Loucy (cell line): Measurements from ENCODE around the gene HIRA.

Experiments
- H2AFZ ChIP-seq: fragments of 200-600 bp; sonication (generic); 2 replicates; pipeline ENCODE4 v1.6.0; 2016; ENCODE audit warnings: antibody characterized with exemption, mild to moderate bottlenecking, low read length, moderate library complexity
- H3F3A ChIP-seq: fragments of 200-600 bp; 2 replicates; pipeline ENCODE4 v1.6.0; 2016; ENCODE audit warnings: antibody characterized with exemption, low read depth, mild to moderate bottlenecking
- H3K27me3 ChIP-seq: fragments of 200-600 bp; sonication (generic); 2 replicates; pipeline ENCODE4 v1.6.1; 2014; ENCODE audit warnings: low read length, mild to moderate bottlenecking; ENCODE audit not compliant: insufficient read depth, poor library complexity, severe bottlenecking
- H3K36me3 ChIP-seq: fragments of 200-600 bp; sonication (generic); 2 replicates; pipeline ENCODE4 v1.6.1; 2016; ENCODE audit warnings: low read length; ENCODE audit not compliant: insufficient read depth
- H3K4me1 ChIP-seq: fragments of 200-600 bp; sonication (generic); 2 replicates; pipeline ENCODE4 v1.5.1; 2014; ENCODE audit warnings: low read length, mild to moderate bottlenecking; ENCODE audit not compliant: insufficient read depth, poor library complexity, severe bottlenecking
- H3K4me2 ChIP-seq: fragments of 200-600 bp; sonication (generic); 2 replicates; pipeline ENCODE4 v1.6.0; 2014; ENCODE audit warnings: antibody characterized with exemption, low read length, low read depth, mild to moderate bottlenecking; ENCODE audit not compliant: poor library complexity, severe bottlenecking
- H3K4me3 ChIP-seq: fragments of 200-600 bp; sonication (generic); 2 replicates; pipeline ENCODE4 v1.5.1; 2014; ENCODE audit warnings: low read length, mild to moderate bottlenecking, mixed read lengths; ENCODE audit not compliant: poor library complexity, severe bottlenecking
- H3K79me2 ChIP-seq: fragments of 200-600 bp; sonication (generic); 2 replicates; pipeline ENCODE4 v1.6.1; 2014; ENCODE audit warnings: low read length; ENCODE audit not compliant: insufficient read depth
- H3K9ac ChIP-seq: fragments of 200-600 bp; sonication (generic); 2 replicates; pipeline ENCODE4 v1.6.0; 2014; ENCODE audit warnings: mild to moderate bottlenecking, low read depth, low read length, moderate library complexity; ENCODE audit not compliant: poor library complexity, severe bottlenecking
- H3K9me2 ChIP-seq: fragments of 200-600 bp; sonication (generic); replicated peaks from 2 replicates; pipeline ENCODE4 v1.6.1; 2016; ENCODE audit warnings: low read depth, low read length, mixed read lengths
- H3K9me3 ChIP-seq: fragments of 200-600 bp; sonication (generic); 2 replicates; pipeline ENCODE4 v1.6.1; 2014; ENCODE audit warnings: mild to moderate bottlenecking, antibody characterized with exemption, low read length, low read depth; ENCODE audit not compliant: insufficient read depth
- H4K20me1 ChIP-seq: fragments of 200-600 bp; sonication (generic); 2 replicates; pipeline ENCODE4 v1.6.0; 2014; ENCODE audit warnings: antibody characterized with exemption, low read length, mild to moderate bottlenecking; ENCODE audit not compliant: insufficient read depth, poor library complexity, severe bottlenecking
- CTCF ChIP-seq: fragments of 200-600 bp; sonication (generic); conservative IDR thresholded peaks from 2 replicates; pipeline ENCODE4 v1.5.1; 2014; ENCODE audit warnings: mild to moderate bottlenecking, antibody characterized with exemption, low read length
- EZH2phosphoT487 ChIP-seq: fragments of 200-600 bp; IDR thresholded peaks from 2 replicates; pipeline ENCODE4 v1.6.1; 2018; ENCODE audit warnings: antibody characterized with exemption, mild to moderate bottlenecking, moderate library complexity, borderline replicate concordance

The HIRA gene

GRCh38 chr22:19448739-19449421 is 17.3 kb upstream of the HIRA start:
- Histone ChIP-seq H2AFZ (no peak overlapping the region), H3K9me3 (no peaks in the 10 kb centered on the region), H3K9ac (peak overlapping the region; percentile 83), H3F3A (no peaks in the 10 kb centered on the region), H3K27me3 (no peaks in the 10 kb centered on the region), H3K79me2 (peaks cover 53% of the 10 kb centered on the region), H3K4me1 (peaks cover 31% of the 10 kb centered on the region), H3K9me2 (no peaks in the 10 kb centered on the region), H3K36me3 (peaks cover 16% of the 10 kb centered on the region; the same call in 1 of the 2 replicates), H3K4me3 (peak overlapping the region; percentile 84), H3K4me2 (peak overlapping the region; percentile 77), H4K20me1 (peaks cover 20% of the 10 kb centered on the region)
- TF ChIP-seq CTCF = no peak

- Histone ChIP-seq H3K9me3 (no peaks in the 10 kb centered on the region), H3K4me1 (peaks cover 36% of the 10 kb centered on the region), H3K79me2 (peaks cover 60% of the 10 kb centered on the region)
Observed at GRCh38 chr22:19448076-19448607, 16.6 kb upstream of the HIRA start.

GRCh38 chr22:19447330-19448075 is 16.0 kb upstream of the HIRA start, which contains the start of gene C22orf39:
Gene C22orf39 (minus strand): TSS chr22:19447711. CDS start chr22:19447688, 23 bp downstream.
- H3K9ac ChIP-seq = peak within 1 kb of the TSS; percentile 83
- H3K79me2 ChIP-seq = peaks cover 66% of the 10 kb centered on the region
- peaks cover 8% of the 10 kb centered on the region; the same call in 1 of the 2 replicates for H3K36me3 ChIP-seq

More at GRCh38 chr22:19448076-19448607, 16.6 kb upstream of the HIRA start:
- Histone ChIP-seq H3K9me2 (no peaks in the 10 kb centered on the region), H3K9ac (peak overlapping the region; percentile 83), H3F3A (no peaks in the 10 kb centered on the region), H3K36me3 (peaks cover 13% of the 10 kb centered on the region; the same call in 1 of the 2 replicates), H3K4me2 (peak overlapping the region; percentile 77), H3K27me3 (no peaks in the 10 kb centered on the region), H4K20me1 (peaks cover 27% of the 10 kb centered on the region), H3K4me3 (peak overlapping the region; percentile 84), H2AFZ (peak overlapping the region; percentile 93)
- TF ChIP-seq EZH2phosphoT487 (no peak), CTCF (no peak)

More at GRCh38 chr22:19447330-19448075, 16.0 kb upstream of the HIRA start, which contains the start of gene C22orf39:
- Histone ChIP-seq H3K9me2 (no peaks in the 10 kb centered on the region), H3K9me3 (no peaks in the 10 kb centered on the region), H3K4me1 (peaks cover 36% of the 10 kb centered on the region), H3K27me3 (no peaks in the 10 kb centered on the region), H3K4me3 (peak within 1 kb of the TSS; percentile 84), H3K4me2 (peak within 1 kb of the TSS; percentile 80), H2AFZ (peak within 1 kb of the TSS; percentile 93), H4K20me1 (peaks cover 27% of the 10 kb centered on the region), H3F3A (no peaks in the 10 kb centered on the region)
- TF ChIP-seq CTCF (no peak), EZH2phosphoT487 (no peak)
